GM18870 (cell line): ENCODE measurements around the gene SEC14L6.
"Not testable (repeated sequence)": the region's sequence is repeated elsewhere in the genome, so short reads cannot be mapped to it uniquely, and the experiment has no call there.

Experiments used
- ATAC-seq: cut with Tn5 transposase; IDR thresholded peaks from one replicate; pipeline ENCODE4 v1.9.1; 2021; ENCODE audit warnings: moderate library complexity; ENCODE audit not compliant: unreplicated experiment

Gene SEC14L6

DNA sequence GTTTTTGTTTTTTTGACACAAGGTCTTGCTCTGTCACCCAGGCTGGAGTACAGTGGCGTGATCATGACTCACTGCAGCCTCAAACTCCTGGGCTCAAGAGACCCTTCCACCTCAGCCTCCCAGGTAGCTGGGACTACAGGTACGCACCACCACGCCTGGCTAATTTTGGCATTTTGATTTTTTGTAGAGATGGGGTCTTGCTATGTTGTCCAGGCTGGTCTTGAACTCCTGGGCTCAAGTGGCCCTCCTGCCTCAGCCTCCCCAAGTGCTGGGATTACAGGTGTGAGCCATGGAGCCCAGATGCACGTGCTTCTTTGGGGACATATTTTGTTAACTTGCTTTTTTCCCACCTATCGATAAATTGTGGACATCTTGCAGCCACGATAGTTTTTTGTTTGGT lies 20.7 kb upstream of the SEC14L6 start:
- ATAC-seq = not testable (repeated sequence)

DNA sequence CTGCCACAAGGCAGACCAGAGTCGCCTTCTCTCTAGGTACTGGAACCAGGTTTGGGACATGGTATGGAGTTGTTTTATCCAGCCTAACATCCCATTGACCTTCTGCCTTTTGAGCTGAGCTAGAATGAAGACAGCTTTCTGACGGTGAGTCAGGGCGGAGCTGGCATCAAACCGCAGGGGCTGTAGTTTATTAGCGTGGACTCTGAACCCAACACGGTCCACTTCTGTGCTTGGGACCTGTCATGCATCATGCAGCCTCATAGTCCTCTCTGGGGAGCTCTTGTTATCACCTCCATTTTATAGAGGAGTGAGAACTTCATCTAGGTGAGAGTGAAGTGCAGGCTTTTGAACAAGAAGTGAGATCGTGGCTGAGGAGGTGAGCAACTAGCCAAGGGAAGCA lies 19.6 kb upstream of the SEC14L6 start:
- no peak for ATAC-seq

DNA sequence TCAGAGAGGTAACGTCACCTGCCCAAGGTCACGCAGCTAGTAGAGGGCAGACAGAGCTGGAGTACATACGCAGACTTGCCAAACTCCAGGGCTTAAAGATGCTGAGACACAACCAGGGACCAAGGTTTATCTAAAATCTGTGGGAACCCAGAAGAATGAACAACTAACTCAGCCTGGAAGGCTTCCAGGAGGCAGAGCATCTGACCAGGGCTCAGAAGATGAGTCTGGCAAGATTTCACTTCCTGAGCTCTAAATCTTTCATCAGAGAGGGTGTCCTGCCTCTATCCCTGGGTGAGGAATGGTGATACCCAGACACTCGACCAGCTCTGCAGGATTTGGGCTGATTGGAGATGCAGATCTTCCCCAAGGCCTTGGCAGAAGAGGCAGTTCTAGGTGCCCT lies 18.8 kb upstream of the SEC14L6 start:
- no peak for ATAC-seq

DNA sequence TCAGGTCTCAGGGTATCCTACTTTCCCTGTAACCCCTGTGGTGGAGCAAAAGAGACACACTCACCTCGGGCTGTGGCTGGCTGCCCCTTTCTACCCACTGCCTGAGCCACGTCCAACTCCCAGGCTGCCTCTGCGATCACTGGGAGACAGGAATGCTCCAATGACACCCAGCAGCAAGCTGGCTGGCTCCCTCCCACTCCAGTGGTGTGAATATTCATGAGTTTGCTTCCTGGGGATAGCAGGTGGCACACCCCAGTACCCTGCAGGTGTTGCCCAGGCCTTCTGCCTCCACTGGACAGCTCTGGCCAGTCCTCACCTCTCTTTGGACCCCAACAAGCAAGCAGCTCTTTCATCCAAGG lies 18.2 kb upstream of the SEC14L6 start:
- no peak for ATAC-seq

DNA sequence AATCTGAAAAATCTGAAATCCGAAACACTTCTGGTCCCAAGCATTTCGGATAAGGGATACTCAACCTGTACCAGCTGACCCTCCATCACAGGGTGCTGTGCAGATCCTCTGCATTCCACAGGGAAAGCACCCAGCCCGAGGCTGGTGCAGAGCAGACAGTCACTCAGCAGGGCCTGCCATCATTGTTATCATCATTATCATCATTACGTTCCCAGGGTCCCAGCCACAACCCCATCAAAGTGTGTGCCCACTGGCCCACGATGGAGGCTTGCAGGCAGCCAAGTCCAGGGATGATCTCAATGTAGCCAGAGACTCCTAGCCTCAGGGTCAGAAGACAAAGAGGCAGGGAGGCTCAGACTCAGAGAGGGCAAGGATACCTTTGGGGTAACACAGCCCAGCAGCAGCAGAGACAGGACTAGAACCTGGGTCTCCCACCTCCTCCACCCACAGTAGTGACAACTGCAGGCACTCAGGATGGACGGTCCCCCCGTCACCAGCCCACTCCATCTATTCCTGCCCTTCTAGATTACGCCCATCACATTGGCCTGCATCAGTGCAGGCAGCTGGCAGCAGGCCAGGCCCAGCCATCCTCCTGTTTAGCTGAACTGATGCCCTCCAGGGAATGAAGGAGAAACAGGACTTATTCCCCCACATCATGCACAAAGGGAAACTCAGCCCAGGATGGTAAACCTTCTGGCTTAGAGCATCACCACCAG lies 17.7 kb upstream of the SEC14L6 start:
- ATAC-seq = no peak

DNA sequence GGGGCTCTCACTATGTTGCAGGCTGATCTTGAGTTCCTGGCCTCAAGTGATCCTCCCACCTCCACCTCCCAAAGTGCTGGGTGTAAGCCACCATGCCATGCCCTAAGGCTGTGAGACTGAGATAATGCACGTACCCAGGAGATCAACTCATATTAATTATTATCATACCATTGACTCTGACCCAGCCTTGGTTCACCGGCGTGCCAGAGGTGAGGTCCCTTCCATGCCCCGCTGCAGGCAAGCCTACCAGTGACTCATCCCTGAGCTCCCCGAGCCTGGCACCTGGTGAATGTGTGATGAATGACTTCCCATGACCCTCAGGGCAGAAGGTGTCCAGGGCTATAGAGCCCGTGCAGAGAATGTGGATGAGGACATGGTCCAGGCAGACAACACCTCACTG lies 15.8 kb upstream of the SEC14L6 start:
- ATAC-seq = no peak

DNA sequence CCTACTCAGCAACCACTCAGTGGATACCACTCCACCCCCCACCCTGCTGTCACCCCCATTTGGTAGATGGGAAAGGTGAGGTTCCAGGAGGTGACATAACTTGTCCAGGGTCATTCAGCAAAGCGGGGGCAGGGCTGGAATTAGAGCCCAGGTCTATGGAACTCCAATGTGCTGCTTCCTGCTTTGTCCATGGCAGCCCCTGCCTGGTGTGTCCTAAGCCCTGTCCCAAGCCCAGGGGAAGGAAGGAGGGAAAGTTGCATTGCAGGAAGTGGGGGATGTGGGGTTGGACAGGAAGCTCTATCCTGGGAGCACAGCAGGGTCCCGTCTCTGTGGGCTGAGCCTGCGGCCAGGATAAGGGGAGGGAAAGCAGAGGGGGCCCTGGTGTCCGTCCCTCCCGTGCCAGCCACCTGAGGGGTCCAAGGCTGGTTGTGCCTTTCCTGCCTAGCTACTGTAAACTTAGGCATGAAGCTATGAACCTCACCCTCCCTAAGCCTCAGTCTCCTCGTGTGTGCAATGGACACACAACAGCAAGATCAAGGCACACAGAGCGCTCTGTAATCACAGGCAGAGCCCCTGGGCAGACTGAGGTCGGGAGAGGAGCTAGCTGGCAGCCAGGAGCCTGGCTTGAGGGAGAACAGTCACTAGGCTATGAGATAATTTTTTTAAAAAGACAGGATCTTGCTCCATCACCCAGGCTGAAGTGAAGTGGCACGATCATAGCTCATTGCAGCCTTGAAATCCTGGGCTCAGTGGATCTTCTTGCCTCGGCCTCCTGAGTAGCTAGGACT lies 15.1 kb upstream of the SEC14L6 start:
- ATAC-seq = no peak

DNA sequence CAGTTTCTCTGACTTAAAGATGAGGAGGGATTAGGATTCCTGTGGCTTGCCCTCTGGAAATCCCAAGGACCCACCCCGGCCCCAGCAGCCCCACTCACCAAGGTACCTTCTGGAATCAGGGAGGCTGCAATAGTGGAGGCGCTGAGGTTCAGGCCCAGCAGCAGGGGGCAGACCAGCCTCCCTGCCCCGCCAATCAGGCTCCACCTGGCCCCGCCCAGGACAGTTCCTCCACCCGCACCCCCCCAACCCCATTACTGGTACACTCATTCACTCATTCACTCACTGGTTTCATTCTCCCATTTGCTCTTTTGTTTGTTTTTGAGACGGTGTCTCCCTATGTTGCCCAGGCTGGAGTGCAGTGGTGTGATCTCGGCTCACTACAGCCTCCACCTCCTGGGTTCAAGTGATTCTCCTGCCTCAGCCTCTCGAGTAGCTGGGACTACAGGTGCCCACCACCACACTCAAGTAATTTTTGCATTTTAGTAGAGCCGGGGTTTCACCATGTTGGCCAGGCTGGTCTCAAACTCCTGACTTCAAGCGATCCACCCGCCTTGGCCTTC lies 14.2 kb upstream of the SEC14L6 start:
- not testable (repeated sequence) for ATAC-seq

DNA sequence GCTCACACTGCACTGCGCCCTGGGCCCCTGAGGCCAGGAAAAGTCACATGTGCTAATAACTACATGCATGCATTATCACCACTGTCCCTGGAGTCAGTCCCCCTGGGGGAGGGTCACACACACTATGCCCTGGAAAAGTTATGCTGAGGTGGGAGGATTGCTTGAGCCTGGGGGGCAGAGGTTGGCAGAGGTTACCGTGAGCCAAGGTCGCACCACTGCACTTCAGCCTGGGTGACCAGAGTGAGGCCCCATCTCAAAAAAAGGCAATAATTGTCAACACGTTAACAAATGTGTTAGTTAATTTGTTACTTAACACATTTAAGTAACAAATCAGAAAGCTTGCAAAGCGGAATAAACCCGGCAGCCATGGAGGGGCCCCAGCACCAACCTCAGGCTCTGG lies 13.3 kb upstream of the SEC14L6 start:
- ATAC-seq = no peak

DNA sequence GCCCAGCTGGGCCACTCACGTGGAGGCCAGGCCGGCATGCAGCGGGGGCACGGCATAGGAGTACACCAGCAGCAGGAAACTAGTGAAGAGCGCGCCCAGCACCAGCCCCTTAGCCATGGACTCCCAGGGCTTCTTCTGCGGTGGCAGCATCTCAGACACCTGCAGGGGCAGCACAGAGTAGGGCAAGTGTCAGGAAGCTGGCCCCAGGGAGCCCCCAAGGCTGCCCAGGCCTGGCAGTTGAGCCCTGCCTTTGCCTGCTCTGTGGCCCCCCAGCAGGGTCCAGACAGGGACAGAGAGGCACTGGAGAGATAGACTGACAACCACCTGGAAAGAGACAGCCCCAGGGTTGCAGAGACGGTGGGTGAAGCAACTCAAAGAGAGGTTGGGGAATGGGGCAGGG lies 10.7 kb upstream of the SEC14L6 start:
- no peak for ATAC-seq

DNA sequence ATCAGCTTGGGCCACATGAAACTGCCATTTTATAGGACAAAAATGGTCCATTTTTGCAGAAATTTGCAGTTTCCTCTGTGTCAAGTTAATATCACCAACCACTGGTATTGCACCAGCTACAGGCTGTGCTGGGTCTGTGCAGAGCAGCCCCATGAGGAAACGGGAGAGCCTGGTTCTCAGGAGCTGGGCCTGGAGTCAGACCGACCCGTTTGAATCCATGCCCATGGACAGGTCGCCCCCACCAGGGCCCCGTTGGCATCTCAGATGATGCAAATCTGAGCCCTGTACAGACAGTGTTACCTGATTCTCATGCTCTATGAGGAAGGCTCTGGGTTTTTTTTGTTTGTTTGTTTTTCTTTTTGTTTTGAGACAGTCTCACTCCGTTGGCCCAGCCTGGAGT lies 9.8 kb upstream of the SEC14L6 start:
- no peak for ATAC-seq

DNA sequence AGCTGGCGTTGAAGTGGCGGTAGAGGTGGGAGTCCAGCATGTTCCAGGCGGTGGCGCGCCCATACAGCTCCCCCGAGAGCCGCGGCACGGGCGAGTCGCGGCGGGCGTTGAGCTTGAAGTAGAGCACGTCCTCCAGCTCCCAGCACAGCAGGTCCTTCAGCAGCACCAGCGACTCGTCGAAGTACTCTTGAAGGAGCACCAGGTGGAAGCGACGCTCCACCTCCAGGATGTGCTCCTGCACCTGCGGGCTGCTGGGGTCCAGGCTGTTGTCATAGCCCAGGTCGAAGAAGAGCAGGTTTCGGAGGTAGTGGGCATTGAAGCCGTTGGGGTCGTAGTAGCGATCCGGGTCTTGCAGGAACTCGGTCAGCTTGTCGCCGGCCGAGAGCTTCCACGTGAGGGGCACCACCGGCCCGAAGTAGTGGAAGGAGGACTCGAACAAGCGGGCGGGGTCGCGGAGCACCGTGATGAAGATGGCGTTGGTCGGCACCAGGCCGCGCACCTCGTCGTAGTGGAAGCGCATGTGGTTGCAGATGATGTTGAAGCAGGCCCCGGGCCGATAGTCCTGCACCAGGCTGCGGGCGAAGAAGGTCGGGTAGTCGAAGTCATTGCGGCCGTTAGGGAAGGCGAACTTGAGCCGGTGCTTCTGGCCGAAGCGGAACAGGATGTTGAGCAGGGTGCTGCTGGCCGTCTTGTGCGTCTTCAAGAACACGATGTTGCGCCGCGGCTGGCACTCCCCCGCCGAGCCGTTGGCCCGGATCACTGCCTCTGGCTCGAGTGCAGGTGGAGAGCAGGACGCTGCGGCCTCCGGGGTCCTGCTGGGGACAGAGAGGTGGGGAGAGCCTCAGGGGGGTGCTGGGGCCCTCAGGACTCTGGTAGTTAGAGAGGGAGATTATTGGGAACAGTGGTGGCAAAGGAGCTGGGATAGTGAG lies 9.0 kb upstream of the SEC14L6 start:
- no peak for ATAC-seq

DNA sequence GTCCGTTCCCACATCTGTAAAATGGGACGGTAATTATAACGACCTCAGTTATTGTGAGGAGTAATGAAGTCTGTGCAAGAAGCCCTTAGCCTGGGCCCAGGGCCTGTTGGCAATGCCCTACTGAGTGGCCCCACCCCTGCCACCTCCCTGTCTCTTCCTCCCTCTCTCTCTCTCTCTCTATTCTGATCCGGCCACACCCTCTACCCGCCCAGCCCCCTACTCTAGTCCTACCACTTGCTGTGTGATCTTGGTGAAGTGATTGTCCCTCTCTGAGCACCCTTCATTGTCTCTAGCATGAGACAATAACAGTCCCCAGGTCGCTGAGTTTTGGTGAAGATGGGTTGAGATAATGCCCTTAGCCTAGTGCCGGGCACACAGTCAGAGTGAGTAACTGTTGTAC lies 7.4 kb upstream of the SEC14L6 start:
- no peak for ATAC-seq

DNA sequence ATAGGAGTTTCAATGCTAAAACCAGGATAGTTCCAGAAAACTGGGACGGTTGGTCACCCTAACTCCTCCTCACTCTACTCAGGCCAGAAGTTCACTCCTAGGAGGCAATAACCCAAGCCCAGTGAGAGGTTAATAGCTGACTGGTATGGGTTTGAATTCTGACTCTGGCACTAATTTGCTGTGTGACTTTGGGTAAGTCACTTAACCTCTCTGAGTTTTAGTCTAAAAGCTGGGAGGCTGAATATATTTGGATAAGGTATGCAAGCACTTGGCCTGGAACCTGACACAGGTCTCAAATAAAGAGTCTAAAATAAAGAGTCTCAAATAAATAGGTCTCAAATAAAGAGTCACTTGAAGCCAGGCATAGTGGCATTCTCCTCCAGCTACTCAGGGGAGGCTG lies 6.2 kb upstream of the SEC14L6 start:
- ATAC-seq = no peak

DNA sequence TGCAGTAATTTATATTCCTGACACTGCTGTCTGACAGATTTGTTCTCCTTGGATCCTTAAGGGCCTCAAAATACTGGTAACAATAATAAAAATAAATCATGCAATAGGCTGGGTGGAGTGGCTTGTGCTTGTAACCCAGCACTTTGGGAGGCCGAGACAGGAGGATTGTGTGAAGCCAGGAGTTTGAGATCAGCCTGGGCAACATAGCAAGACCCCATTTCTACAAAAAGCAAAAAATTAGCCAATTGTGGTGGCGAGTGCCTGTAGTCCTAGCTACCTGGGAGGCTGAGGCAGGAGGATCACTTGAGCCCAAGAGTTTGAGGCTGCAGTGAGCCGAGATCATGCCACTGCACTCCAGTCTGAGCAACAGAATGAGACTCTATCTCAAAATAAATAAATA lies 5.3 kb upstream of the SEC14L6 start:
- not testable (repeated sequence) for ATAC-seq

DNA sequence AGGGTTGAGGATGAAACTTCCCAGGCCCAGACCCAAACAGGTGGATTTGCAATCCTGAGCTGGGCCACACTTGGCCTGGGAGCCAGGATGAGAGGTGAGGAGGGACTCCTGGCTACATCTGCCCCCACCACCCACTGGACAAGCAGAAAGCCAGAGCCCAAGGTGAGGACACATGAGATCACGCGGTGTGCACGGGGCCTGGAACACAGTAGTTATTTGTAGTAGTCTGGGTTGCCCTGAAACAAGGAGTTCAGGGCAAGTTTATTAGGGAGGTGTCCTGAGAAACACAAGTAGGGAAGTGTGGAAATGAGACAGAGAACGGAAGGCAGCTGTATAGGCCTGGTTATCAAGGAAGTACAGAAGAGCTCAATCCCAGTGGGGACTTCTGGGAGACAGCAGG lies 647 bp upstream of the SEC14L6 start:
- no peak for ATAC-seq

DNA sequence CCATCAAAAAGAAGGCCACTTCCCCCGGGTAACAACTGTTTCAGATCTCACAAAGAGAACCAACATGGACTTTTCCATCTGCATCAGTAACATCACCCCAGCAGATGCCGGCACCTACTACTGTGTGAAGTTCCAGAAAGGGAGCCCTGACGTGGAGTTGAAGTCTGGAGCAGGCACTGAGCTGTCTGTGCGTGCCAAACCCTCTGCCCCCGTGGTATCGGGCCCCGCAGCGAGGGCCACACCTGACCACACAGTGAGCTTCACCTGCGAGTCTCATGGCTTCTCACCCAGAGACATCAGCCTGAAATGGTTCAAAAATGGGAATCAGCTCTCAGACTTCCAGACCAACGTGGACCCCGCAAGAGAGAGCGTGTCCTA lies 3.7 kb downstream of the SEC14L6 start:
- no peak for ATAC-seq

DNA sequence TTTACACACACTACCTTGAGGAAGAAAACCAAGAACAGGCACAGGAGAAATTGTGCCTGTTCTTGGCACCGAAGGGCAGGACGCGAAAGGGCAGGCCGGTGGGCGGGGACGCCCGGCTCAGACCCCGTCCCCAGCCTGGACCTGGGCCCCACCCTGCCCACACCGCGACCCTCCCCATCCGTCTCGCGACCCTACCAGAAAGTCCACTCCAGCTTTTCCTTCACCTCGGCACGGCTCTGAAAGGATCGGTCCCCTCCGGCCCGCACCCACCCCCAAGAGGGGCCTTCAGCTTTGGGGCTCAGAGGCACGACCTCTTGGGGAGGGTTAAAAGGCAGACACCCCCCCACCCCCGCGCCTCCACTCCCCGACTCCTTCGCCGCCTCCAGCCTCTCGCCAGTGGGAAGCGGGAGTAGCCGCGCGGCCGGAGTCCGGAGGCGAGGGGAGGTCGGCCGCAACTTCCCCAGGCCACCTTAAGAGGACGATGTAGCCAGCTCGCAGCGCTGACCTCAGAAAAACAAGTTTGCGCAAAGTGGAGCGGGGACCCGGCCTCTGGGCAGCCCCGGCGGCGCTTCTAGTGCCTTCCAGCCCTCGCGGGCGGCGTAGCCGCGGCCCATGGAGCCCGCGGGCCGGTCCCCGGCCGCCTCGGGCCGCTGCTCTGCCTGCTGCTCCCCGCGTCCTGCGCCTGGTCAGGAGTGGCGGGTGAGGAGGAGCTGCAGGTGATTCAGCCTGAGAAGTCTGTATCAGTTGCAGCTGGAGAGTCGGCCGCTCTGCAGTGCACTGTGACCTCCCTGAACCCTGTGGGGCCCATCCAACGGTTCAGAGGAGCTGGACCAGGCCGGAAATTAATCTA lies 4.4 kb downstream of the SEC14L6 start:
- ATAC-seq = no peak

DNA sequence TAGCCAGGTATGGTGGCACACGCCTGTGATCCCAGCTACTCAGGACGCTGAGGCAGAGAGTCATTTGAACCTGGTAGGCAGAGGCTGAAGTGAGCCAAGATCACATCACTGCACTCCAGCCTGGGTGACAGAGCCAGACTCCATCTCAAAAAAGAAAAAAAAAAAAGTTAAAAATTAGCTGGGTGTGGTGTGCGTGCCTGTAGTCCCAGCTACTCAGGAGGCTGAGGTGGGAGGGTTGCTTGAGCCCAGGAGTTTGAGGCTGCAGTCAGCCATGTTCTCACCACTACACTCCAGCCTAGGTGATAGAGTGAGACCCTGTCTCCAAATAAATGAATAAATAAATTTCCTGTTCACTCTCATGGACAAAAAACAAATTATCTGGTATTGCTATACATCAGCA lies 5.0 kb downstream of the SEC14L6 start:
- not testable (repeated sequence) for ATAC-seq

DNA sequence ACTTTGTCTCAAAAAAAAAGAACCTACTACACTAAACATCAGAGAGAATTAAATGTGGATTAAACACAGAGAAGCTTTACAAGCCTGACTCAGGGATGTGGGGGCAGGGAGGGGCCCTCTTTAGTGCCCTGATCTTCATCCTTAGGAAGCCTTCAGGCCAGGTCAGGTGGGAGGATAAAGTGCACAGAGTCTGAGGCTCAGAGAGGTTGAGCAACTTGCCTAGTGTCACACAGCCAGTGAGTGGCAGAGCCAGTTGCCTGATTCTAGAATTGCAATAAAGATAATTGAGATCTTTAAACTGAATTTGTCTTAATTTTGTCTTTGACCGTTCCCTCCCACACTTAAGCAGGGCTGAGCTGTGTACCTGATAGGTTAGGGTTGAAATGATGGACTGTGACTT lies 7.2 kb downstream of the SEC14L6 start:
- ATAC-seq = no peak
